Measurements from ENCODE around the gene SQOR.

GRCh38 chr15:45648521-45649200, 13.8 kb downstream of the SQOR start:
- no peak for TF ChIP-seq CTCF (IDR thresholded peaks at IDR 0.05)
- TF ChIP-seq EP300 (IDR thresholded peaks at IDR 0.05): no peak
- TF ChIP-seq POLR2A (IDR thresholded peaks at IDR 0.05): no peak

Data from gastroesophageal sphincter (tissue), 3 donors.